HCT116 (cell line): ENCODE data around the gene BEND5. TPM values are rescaled to one million over a fixed set of nuclear protein-coding genes. Genes with fewer than 3 reads are reported as not detected.

Experiments used
- ATAC-seq: fragments of 200-7000 bp; cut with Tn5 transposase; 2 replicates; pipeline ENCODE4 v1.9.1; 2020; ENCODE audit warnings: mild to moderate bottlenecking, moderate library complexity
- BruUV-seq: library from RNA; stranded (reverse); fragments of 400-500 nt; replicated peaks from 2 replicates; lab custom pipeline; 2021; lab: Mats Ljungman, UMichigan
- CTCF ChIA-PET: fragments of 300-600 bp; sonication (Branson Sonifier 250); formaldehyde crosslinking; loops from one replicate; lab custom pipeline; 2021; ENCODE audit warnings: antibody characterized with exemption; lab: Charles Lee
- POLR2A ChIA-PET: fragments of 300-600, 350-600 bp; sonication (Branson Sonifier 250); formaldehyde crosslinking; loops from one replicate; lab custom pipeline; 2021; ENCODE audit warnings: antibody characterized with exemption; lab: Charles Lee
- RAD21 ChIA-PET, 2 experiments: fragments of 300-600 bp; sonication (Branson Sonifier 250); formaldehyde crosslinking; loops; one replicate each; lab custom pipeline; 2023; ENCODE audit warnings: low total read pairs in 2 of 2; ENCODE audit not compliant: uncharacterized antibody in 2 of 2, unreplicated experiment in 2 of 2, low non-redundant PET in 1 of 2; lab: Charles Lee
- DNase-seq: peaks from one replicate; pipeline ENCODE4 v3.0.0-alpha.2; 2010; ENCODE audit warnings: low read depth, low spot score
- H2AFZ ChIP-seq: fragments of 200-600 bp; shearing (Covaris generic), sonication (generic); 2 replicates; pipeline ENCODE4 v1.6.1; 2017; ENCODE audit warnings: low read depth, mixed run types, mixed read lengths, antibody characterized with exemption, low read length; ENCODE audit not compliant: poor library complexity, severe bottlenecking
- H3K27ac ChIP-seq: 2 replicates; pipeline ENCODE4 v1.5.1; 2012; ENCODE audit warnings: low read depth, low read length
- H3K27me3 ChIP-seq: fragments of 200-600 bp; sonication (generic); 2 replicates; pipeline ENCODE4 v1.6.1; 2016; ENCODE audit warnings: mixed run types, low read length, mixed read lengths; ENCODE audit not compliant: insufficient read depth
- H3K36me3 ChIP-seq, 2 experiments: fragments of 200-500 bp in 1 of 2; fragments of 200-600 bp in 1 of 2; sonication (Bioruptor generic) in 1 of 2; sonication (generic) in 1 of 2; 2 replicates each; pipeline versions ENCODE4 v1.5.1 to v1.6.1; 2014 to 2016; ENCODE audit warnings: low read length in 2 of 2, inconsistent platforms in 1 of 2, mixed read lengths in 1 of 2, mixed run types in 1 of 2; ENCODE audit not compliant: insufficient read depth in 2 of 2, control insufficient read depth in 1 of 2
- H3K4me1 ChIP-seq, 2 experiments: fragments of 200-600 bp in 1 of 2; sonication (generic) in 1 of 2; 2 replicates each; pipeline versions ENCODE4 v1.5.1 to v1.6.1; 2012 to 2017; ENCODE audit warnings: low read length in 2 of 2, inconsistent platforms in 1 of 2, mild to moderate bottlenecking in 1 of 2, mixed read lengths in 1 of 2, mixed run types in 1 of 2, moderate library complexity in 1 of 2; ENCODE audit not compliant: insufficient read depth in 2 of 2, control insufficient read depth in 1 of 2
- H3K4me2 ChIP-seq: fragments of 200-600 bp; sonication (generic); 2 replicates; pipeline ENCODE4 v1.6.1; 2017; ENCODE audit warnings: mixed run types, low read length, mixed read lengths
- H3K4me3 ChIP-seq, 2 experiments: fragments of 200-600 bp in 1 of 2; sonication (generic) in 1 of 2; replicated peaks in 1 of 2; 2 replicates each; pipeline ENCODE4 v1.5.1; 2011 to 2016; ENCODE audit warnings: low read length in 2 of 2, control low read depth in 1 of 2, low read depth in 1 of 2, mild to moderate bottlenecking in 1 of 2, mixed read lengths in 1 of 2, mixed run types in 1 of 2
- H3K79me2 ChIP-seq: fragments of 200-600 bp; sonication (generic); 2 replicates; pipeline ENCODE4 v1.6.1; 2017; ENCODE audit warnings: mild to moderate bottlenecking, mixed run types, low read length, moderate library complexity, mixed read lengths; ENCODE audit not compliant: insufficient read depth
- H3K9ac ChIP-seq: fragments of 200-600 bp; sonication (generic); 2 replicates; pipeline ENCODE4 v1.6.1; 2016; ENCODE audit warnings: low read length, mixed read lengths
- H3K9me2 ChIP-seq: fragments of 200-600 bp; sonication (generic), shearing (Covaris generic); 2 replicates; pipeline ENCODE4 v1.6.1; 2017; ENCODE audit warnings: mixed run types, mild to moderate bottlenecking, moderate library complexity; ENCODE audit not compliant: insufficient read depth
- H3K9me3 ChIP-seq, 2 experiments: fragments of 200-500 bp in 1 of 2; fragments of 200-600 bp in 1 of 2; sonication (Bioruptor generic) in 1 of 2; sonication (generic) in 1 of 2; 2 replicates each; pipeline ENCODE4 v1.6.1; 2014 to 2017; ENCODE audit warnings: low read length in 2 of 2, mixed read lengths in 2 of 2, inconsistent platforms in 1 of 2, low read depth in 1 of 2, mild to moderate bottlenecking in 1 of 2, mixed run types in 1 of 2, moderate library complexity in 1 of 2; ENCODE audit not compliant: control insufficient read depth in 1 of 2, insufficient read depth in 1 of 2
- H4K20me1 ChIP-seq: fragments of 200-600 bp; sonication (generic), shearing (Covaris generic); 2 replicates; pipeline ENCODE4 v1.6.1; 2017; ENCODE audit warnings: mixed run types, mild to moderate bottlenecking, moderate library complexity; ENCODE audit not compliant: insufficient read depth
- CEBPB ChIP-seq: IDR thresholded peaks from 2 replicates; pipeline ENCODE4 v1.6.1; 2012; ENCODE audit warnings: low read depth
- EGR1 ChIP-seq: IDR thresholded peaks from 2 replicates; pipeline ENCODE4 v1.6.1; 2012; ENCODE audit warnings: low read depth
- ELF1 ChIP-seq: IDR thresholded peaks from 2 replicates; pipeline ENCODE4 v1.6.1; 2012; ENCODE audit warnings: low read depth, borderline replicate concordance
- FOSL1 ChIP-seq: IDR thresholded peaks from 2 replicates; pipeline ENCODE4 v1.6.1; 2012; ENCODE audit warnings: low read depth
- JUND ChIP-seq: IDR thresholded peaks from 2 replicates; pipeline ENCODE4 v1.6.1; 2012
- POLR2A ChIP-seq: IDR thresholded peaks from 2 replicates; pipeline ENCODE4 v1.7.0; 2011; ENCODE audit warnings: borderline replicate concordance; ENCODE audit not compliant: insufficient read depth, insufficient read length; ENCODE audit errors: extremely low read depth
- REST ChIP-seq: IDR thresholded peaks from 2 replicates; pipeline ENCODE4 v1.6.1; 2012; ENCODE audit warnings: low read depth
- SIN3A ChIP-seq: IDR thresholded peaks from 2 replicates; pipeline ENCODE4 v1.6.1; 2012; ENCODE audit warnings: low read depth
- SP1 ChIP-seq: IDR thresholded peaks from 2 replicates; pipeline ENCODE4 v1.6.1; 2012; ENCODE audit warnings: low read depth
- SRF ChIP-seq: IDR thresholded peaks from 2 replicates; pipeline ENCODE4 v1.6.1; 2012; ENCODE audit warnings: low read depth
- TCF7L2 ChIP-seq: IDR thresholded peaks from 2 replicates; pipeline ENCODE4 v1.7.0; 2011; ENCODE audit warnings: borderline replicate concordance, inconsistent platforms; ENCODE audit not compliant: insufficient read depth, insufficient read length; ENCODE audit errors: extremely low read depth
- YY1 ChIP-seq: IDR thresholded peaks from 2 replicates; pipeline ENCODE4 v1.6.1; 2011; ENCODE audit warnings: low read length, low read depth, moderate library complexity, mild to moderate bottlenecking; ENCODE audit not compliant: insufficient replicate concordance; ENCODE audit errors: extremely low read depth
- ZFX ChIP-seq: fragments of 450-650 bp; IDR thresholded peaks from 2 replicates; pipeline ENCODE4 v1.6.1; 2017
- ZNF274 ChIP-seq: fragments of 200-500 bp; sonication (Bioruptor generic); IDR thresholded peaks from 2 replicates; pipeline ENCODE4 v1.6.1; 2014; ENCODE audit warnings: mild to moderate bottlenecking, low read depth, low read length, inconsistent platforms
- intact Hi-C: fragments of 100-400 bp; cut with micrococcal nuclease; formaldehyde crosslinking; loops from 2 replicates; pipeline ENCODE4 v1.10.0; 2022
- total RNA-seq: library from RNA; stranded (reverse); gene quantifications from one replicate; pipeline ENCODE4 v1.2.1, GENCODE V29; 2021; ENCODE audit not compliant: unreplicated experiment

Gene BEND5
- total RNA-seq, 1 experiment from 2014 or later = not detected

GRCh38 chr1:48753293-48753692 lies 23.4 kb downstream of the BEND5 start:
- no peak overlapping the region for H3K4me3 ChIP-seq
- H3K79me2 ChIP-seq = no peaks in the 10 kb centered on the region
- H3K27ac ChIP-seq = no peak overlapping the region
- peaks cover 23% of the 10 kb centered on the region; the same call in 1 of the 2 replicates for H3K27me3 ChIP-seq
- H3K4me2 ChIP-seq = no peak overlapping the region
- no peaks in the 10 kb centered on the region for H3K36me3 ChIP-seq
- no peaks in the 10 kb centered on the region for H3K4me1 ChIP-seq
- BruUV-seq = no TSS peak
- TF ChIP-seq REST = no peak
- TF ChIP-seq SRF = no peak
- no peak for TF ChIP-seq YY1
- TF ChIP-seq SP1 = no peak
- no peak for TF ChIP-seq EGR1
- TF ChIP-seq JUND = no peak
- no peak overlapping the region for H2AFZ ChIP-seq
- no peaks in the 10 kb centered on the region for H3K9me3 ChIP-seq
- no peak overlapping the region for H3K9ac ChIP-seq
- ChIA-PET POLR2A (no interaction called here), RAD21 (no interaction called here), CTCF (no interaction called here)
- H3K9me2 ChIP-seq = no peaks in the 10 kb centered on the region
- no peaks in the 10 kb centered on the region for H4K20me1 ChIP-seq
- no peak for DNase-seq
- ATAC-seq = no peak
- intact Hi-C loops = no loop called here

- no peak overlapping the region for H3K4me3 ChIP-seq
- H4K20me1 ChIP-seq = no peaks in the 10 kb centered on the region
- no peaks in the 10 kb centered on the region for H3K79me2 ChIP-seq
- H3K9me3 ChIP-seq = no peaks in the 10 kb centered on the region
- H3K27me3 ChIP-seq = peaks cover 29% of the 10 kb centered on the region; the same call in 1 of the 2 replicates
- POLR2A ChIA-PET = no interaction called here
- DNase-seq (no peak), ATAC-seq (no peak)
- H3K9ac ChIP-seq = no peak overlapping the region
- no peak for TF ChIP-seq YY1
- no peak for TF ChIP-seq ZFX
- no peak for TF ChIP-seq CEBPB
- TF ChIP-seq TCF7L2 = no peak
- no peak for TF ChIP-seq SIN3A
- TF ChIP-seq ZNF274 = no peak
- no peak for TF ChIP-seq SP1
- no peak for TF ChIP-seq ELF1
- TF ChIP-seq FOSL1 = no peak
- no peak for TF ChIP-seq REST
- no peak for TF ChIP-seq POLR2A
- TF ChIP-seq JUND = no peak
- H3K9me2 ChIP-seq = no peaks in the 10 kb centered on the region
- H3K4me2 ChIP-seq = no peak overlapping the region
- CTCF ChIA-PET = no interaction called here
- no TSS peak for BruUV-seq
- H3K27ac ChIP-seq = no peak overlapping the region
- RAD21 ChIA-PET = no interaction called here
- intact Hi-C loops = no loop called here
- H2AFZ ChIP-seq = no peak overlapping the region
- no peaks in the 10 kb centered on the region for H3K4me1 ChIP-seq
- H3K36me3 ChIP-seq = no peaks in the 10 kb centered on the region
Measured at GRCh38 chr1:48750109-48750508, 26.6 kb downstream of the BEND5 start.
